NCI-H2081 (cell line): ENCODE measurements around the gene CDK17.
"Not testable (repeated sequence)": the region's sequence is repeated elsewhere in the genome, so short reads cannot be mapped to it uniquely, and the experiment has no call there.

Experiments
- DNase-seq, 2 experiments: peaks; one replicate each; lab custom pipeline; 2025; lab: John Stamatoyannopoulos, UW

CDK17 gene

GRCh38 chr12:96354326-96354725, 45.9 kb downstream of the CDK17 start:
- no peak for DNase-seq

GRCh38 chr12:96352161-96352835, 47.9 kb downstream of the CDK17 start:
- DNase-seq = no peak

- no peak for DNase-seq
Measured at GRCh38 chr12:96350982-96351381, 49.3 kb downstream of the CDK17 start.

GRCh38 chr12:96347130-96347699, 53.0 kb downstream of the CDK17 start:
- DNase-seq = no peak

- DNase-seq = not testable (repeated sequence)
Measured at GRCh38 chr12:96346716-96347115, 53.5 kb downstream of the CDK17 start.

GRCh38 chr12:96344124-96344695, 56.0 kb downstream of the CDK17 start:
- DNase-seq = no peak

- no peak for DNase-seq
Measured at GRCh38 chr12:96343347-96343954, 56.8 kb downstream of the CDK17 start.

- DNase-seq = not testable (repeated sequence)
Measured at GRCh38 chr12:96339666-96340065, 60.6 kb downstream of the CDK17 start.

- no peak for DNase-seq
Measured at GRCh38 chr12:96338852-96339471, 61.3 kb downstream of the CDK17 start.

- DNase-seq = no peak
Measured at GRCh38 chr12:96337953-96338352, 62.3 kb downstream of the CDK17 start.

GRCh38 chr12:96336489-96336888, 63.8 kb downstream of the CDK17 start:
- DNase-seq = no peak

- DNase-seq = no peak
Measured at GRCh38 chr12:96335270-96335669, 65.0 kb downstream of the CDK17 start.

- no peak for DNase-seq
Measured at GRCh38 chr12:96334502-96334901, 65.7 kb downstream of the CDK17 start.

- no peak for DNase-seq
Measured at GRCh38 chr12:96329545-96329944, 70.7 kb downstream of the CDK17 start.

GRCh38 chr12:96329018-96329417, 71.2 kb downstream of the CDK17 start:
- no peak for DNase-seq

GRCh38 chr12:96327889-96328288, 72.3 kb downstream of the CDK17 start:
- DNase-seq = no peak

GRCh38 chr12:96327346-96327745, 72.9 kb downstream of the CDK17 start:
- DNase-seq = no peak

GRCh38 chr12:96326628-96327227, 73.5 kb downstream of the CDK17 start:
- DNase-seq = no peak

GRCh38 chr12:96323906-96324305, 76.3 kb downstream of the CDK17 start:
- no peak for DNase-seq

GRCh38 chr12:96322720-96323119, 77.5 kb downstream of the CDK17 start:
- DNase-seq = no peak

- DNase-seq = no peak
Measured at GRCh38 chr12:96321941-96322340, 78.3 kb downstream of the CDK17 start.

GRCh38 chr12:96317801-96318200, 82.4 kb downstream of the CDK17 start:
- not testable (repeated sequence) for DNase-seq
